GM21825 (cell line): ENCODE results near the gene BTRC.
"Not testable (repeated sequence)": the region's sequence is repeated elsewhere in the genome, so short reads cannot be mapped to it uniquely, and the experiment has no call there.

Source experiments
- ATAC-seq: cut with Tn5 transposase; IDR thresholded peaks from one replicate; pipeline ENCODE4 v1.9.1; 2021; ENCODE audit warnings: mild to moderate bottlenecking, moderate library complexity; ENCODE audit not compliant: unreplicated experiment

BTRC gene

DNA sequence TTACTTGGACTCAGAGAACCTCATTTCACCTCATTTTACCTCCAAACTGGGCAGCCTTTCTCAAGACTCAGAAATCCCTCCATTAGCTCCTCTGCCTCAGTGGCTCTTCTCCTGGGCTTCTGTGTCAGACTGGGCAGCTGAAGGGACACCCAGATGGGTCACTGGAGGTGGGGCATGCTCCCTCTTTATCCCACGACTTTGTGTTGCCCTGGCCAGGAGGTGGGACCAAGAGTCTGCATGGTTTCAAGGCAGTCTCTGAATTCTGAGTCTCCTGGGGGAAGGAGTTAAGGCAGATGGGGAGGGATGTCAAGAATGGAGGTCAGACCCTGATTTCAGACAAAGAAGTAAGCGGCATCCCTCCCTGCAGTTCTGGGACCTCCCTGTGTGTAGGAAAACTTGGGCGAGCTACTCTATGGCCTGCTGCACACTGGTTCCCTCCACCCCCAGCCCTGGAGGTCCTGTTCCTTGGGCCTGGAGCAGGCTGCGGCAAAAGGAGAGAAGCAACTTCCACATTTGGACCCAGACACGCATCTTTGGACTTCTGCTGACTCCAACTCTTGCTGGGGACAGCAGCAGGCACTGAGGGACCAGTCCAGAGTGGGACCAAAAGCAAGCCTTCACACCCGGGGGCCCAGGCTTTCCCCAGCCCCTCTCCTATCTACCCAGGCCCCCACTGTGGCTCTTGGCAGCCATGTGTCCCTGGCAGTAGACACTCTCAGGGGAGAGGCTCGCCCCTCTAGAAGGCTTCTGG lies 223.3 kb downstream of the BTRC start:
- ATAC-seq: no peak

DNA sequence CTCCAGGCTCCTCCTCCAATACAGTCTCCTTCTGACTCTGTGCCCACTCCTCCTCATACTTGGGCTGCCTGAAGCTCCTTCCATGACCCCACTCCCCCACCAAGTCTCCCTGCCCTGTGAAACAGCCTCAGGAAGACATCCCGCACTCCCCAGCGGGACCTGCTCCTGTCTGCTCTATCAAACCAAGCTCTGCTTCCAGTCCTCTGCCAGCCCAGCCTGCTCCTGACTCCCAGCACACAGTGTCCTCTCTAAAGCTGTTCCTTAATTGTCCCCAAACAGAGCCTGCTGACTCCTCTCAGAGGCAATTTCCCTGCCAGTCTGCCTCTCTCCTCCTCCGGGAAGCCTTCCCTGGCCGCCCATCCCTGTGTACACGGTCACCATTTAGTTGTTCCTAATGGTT lies 224.2 kb downstream of the BTRC start:
- ATAC-seq: no peak

DNA sequence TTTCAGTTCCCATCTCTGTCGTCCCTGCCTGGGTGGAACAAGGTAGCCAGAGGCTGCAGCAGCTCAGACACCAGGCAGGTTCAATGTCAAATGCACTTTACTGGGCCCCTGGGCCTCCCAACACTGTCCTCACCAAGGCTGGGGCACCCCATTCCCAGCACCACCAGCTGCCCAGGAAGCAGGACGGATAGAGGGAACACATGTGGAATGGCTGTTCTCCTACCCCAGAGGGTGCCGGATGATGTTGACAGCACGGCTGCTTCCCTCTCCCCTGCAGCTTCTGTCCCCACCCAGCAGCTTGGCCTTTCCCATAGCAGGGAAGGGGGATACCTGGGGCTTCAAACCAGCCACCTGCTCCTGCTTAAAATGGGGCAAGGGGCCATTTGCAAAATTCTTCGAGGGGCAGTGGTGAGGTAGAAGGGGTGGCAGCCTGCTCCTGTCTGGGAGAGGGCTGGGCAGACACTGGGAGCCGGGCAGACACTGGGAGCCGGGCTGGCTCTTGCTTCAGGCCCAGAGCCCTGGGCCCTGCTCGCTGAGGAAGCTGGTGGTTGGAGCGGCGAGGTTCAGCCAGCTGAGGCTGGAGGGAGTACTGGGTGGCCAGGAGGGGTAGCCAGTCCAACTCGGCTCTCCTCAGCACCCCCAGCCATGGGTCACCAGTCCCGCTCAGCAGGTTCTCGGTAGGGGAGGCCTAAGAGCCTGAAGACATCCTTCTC lies 225.0 kb downstream of the BTRC start:
- ATAC-seq: no peak

DNA sequence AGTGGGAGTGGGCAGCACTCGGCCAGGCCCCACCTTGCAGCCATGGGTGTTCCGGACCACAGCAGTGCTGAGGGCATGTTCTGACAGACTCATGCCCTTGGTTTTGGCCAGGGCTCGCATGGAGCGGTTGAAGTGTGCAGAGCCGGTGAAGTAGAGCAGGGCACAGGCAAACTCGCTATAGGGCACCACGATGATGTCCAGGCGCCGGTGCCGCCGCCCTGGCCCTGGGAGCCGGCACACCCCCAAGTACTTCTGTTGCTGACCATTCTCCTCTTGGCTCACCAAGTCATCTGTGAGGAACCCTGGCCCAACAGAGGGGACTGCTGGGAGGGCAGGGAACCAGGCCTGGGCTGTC lies 225.5 kb downstream of the BTRC start:
- no peak for ATAC-seq

DNA sequence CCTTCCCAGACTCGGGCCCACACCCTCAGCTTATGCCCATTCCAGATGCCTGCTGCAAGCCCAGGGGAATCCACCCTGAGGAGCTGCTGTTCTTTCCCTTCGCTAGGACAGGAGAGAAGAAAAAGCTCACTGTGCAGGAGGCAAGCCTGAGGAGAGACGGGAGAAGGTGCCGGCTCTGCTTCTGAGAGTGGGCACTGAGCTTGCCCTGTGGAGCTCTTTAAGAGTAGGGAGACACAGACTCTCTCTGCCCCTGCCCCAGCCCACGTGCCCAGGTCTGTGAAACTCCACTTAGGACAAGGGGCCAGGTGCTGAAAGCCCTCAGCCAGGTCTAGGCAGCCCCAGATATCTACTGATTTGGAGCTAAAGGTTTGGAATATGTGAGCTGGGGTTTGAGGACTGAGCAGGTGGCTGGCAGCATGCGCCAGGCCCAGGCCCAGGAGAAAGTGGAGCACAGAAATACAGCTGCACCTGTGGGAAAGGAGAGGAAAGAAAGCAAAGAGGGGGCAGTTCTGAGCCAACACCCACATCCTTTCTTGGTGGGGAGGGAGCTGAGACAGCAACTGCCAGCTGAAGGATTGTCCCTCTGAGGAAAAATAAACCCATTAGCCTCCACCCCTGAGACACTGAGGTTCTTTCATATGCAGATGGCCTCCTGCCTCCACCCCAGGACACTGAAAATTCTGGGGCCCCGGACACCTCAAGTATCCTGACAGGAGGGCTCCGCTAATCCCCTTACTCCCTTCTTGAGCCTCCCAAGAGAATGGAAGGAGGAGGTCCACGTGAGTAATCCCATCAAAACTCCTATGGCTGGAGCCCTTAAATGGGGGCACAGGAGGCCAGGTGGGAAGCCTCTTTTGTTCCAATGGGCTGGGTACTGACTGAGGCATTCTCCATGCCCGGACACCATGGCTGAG lies 226.8 kb downstream of the BTRC start:
- no peak for ATAC-seq

DNA sequence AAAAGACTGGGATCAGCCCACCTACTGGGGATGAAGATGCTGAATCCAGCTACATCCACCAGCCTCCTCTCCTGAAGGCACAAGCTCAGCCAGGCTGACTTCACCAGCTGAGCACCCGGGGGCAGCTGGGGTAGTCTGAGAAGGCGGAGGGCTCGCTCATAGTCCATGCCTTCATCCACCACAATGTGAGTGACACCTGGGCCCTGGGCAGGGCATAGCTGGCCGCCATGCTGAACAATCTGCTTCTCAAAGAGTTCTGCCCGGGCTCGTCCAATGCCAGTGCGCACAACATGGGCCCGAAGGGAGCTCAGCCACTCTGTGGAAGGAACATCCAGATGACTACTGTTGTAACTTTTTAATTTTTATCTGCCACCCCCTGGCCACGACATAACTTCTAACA lies 231.9 kb downstream of the BTRC start:
- no peak for ATAC-seq

DNA sequence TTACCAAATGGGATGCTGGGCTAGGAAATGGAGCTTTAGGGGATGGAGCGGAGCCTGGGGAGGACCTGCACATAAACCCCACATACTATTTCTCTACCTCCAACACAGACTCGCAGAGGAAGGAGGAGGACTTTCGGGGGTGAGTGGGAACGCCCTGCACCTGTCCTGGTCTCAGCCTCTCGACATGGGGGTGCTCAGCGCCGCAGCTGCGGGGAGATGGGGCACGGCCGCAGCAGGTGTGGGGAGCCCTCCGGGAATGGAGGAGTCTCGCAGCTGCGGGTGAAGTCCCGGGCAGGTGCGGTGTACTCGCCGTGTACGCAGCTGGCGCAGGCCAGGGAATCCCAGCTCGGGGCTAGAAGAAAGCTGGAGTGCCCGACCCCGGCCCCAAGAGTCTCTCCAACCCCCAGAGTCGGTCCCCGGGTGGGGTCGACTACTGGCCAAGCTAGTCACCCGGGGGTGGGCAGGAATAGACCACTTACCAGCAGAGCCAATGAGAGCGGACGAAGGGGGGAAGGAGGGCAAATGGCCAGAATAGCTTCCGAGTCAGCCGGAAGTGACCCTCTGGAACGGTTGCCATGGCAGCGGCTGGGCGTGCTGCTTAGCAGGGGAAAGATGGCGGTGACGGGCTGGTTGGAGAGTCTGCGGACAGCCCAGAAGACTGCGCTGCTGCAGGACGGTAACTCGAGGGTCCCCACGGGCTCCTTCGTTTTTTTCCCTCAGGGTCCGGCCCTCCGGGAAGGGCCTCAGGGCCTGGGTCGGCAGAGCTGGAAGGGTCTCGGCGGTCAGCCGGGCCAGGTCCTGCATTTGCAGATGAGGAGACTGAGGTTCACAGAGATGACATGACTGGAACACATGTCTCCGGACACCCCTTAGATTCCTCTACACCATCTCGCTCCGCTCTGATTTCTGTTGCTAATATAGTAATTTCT lies 234.0 kb downstream of the BTRC start, which contains the start of the genes DPCD and POLL:
DPCD (plus strand) TSS at position 597 of the 929 bp plus-strand sequence; CDS start at position 613, 16 bp downstream.
POLL (minus strand) TSS at position 533 of the 929 bp plus-strand sequence. CDS start 897 bp downstream, outside the sequence.
- ATAC-seq: peak; percentile 97

DNA sequence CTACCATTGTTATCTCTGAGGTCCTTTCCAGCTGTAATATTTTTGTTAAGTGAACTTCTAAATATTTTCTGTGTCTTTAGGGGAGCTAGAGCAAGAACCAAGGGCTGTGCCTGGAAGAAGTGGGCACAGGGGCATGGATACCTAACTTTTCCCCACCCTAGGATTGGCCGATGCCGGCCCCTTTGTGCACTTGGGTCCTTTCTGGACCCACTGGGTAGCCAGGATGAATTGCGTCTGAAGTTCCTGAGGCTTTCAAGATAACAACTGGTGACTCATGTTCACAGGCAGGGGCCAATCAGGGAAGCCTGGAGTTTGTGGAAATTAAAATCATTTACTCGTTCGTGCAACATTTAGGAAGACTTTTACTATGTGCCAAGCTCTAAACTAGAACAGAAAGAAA lies 234.9 kb downstream of the BTRC start:
- ATAC-seq: no peak

DNA sequence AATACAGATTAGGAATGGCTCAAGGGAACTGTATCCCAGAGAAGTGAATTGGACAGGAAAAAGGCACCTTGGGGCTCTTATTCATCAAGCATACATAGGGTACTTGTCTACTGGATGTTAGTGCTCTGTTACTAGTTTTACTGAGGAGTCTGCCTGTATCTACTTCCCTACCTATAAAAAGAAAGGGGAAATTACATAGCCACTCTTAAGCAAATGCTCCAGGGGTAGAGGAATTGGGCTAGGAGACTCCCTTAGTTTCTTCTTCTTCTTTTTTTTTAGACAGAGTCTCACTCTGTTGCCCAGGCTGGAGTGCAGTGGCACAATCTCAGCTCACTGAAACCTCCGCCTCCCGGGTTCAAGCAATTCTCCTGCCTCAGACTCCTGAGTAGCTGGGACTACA lies 239.4 kb downstream of the BTRC start:
- ATAC-seq: not testable (repeated sequence)

DNA sequence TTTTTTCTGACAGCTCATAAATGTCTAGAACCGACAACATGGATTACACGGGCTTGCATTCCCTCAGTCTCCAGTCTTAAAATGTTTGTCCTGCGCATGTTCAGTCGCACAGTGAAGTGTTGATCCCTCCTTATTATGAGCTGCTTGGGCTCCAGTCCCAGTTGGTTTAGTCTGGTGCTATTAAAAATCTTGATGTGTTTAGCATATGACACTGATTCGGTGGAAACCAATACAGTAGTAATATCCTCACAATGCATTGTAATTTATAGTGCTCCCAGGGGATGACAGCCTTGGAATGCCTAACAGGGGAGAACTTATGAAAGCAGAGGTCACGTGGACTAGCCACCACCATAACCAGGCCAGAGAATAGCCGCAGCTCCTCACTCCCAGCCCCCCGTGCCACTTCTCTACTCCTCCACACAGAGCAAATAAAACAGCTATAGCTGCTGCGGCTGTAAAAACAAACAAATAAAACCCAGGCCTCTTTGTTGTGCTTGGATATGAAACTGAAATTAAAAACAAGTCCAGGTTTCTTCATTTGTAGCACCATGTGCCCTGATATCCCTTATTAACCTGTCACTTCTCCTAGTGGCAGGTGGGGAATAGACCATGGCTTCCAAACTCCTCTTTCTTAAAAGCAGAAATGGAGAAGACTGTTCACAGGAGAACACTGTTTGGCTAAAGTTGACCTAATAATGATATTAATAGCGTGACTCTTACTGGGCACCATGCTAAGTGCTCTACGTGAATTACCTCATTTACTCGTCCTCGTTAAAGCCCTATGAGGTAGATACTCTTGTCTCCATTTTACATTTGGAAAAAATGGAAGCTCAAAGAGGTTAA lies 241.8 kb downstream of the BTRC start:
- no peak for ATAC-seq

DNA sequence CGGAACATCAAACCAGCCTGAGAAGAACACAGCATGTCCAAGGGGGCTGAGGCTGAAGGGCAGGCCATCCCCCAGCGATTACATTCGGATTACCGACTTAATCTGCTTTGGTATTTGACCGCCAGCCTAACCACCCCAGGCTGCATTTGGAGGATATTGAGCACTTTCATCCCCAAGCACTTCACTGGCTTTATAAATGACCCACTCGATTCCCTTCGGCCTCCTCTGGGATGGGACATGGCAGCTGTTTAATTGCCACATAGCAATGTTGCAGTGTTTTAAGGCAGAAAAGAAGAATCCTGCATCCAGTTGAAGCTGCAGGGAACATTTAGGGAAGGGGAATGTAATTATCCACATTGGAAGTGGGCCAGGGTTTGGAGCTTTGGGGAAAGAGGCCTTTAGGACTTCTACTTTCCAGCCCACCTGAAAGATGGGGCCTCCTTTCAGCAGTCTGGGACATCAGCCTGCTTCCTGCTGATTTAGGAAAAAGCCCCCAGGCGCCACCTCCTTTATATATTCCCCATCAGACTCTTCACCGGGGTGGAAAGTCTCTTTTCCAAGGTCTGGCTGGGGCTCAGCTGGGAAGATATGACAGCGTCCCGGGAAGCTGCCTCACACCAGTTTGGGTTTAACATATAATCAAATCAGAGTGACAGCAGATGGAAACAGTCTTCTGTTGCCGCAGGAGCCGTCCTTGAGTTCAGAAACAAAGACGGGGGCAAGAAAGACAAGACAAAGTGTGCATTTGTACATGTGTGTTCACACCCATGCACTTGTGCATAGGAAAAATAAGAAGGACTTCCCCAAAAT lies 243.3 kb downstream of the BTRC start:
- ATAC-seq: no peak

DNA sequence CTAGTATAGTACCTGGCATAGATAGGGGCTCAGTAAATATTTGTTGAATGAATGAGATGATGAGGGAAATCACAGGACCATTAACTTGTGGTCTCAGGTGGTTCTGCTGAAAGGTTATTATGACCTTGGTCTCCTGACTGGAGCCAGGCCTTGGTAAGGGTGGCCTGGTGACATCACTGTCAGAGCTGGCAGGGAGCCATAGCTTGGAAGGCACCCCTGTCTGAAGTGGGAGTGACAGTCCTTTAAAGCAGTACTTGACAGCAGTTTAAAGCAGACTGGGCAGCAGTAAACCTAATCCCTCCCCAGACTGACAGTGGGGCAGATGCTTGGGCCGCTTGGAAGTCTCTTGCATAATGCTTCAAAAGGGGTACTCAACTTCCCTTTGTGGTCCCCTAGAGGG lies 247.6 kb downstream of the BTRC start:
- no peak for ATAC-seq

DNA sequence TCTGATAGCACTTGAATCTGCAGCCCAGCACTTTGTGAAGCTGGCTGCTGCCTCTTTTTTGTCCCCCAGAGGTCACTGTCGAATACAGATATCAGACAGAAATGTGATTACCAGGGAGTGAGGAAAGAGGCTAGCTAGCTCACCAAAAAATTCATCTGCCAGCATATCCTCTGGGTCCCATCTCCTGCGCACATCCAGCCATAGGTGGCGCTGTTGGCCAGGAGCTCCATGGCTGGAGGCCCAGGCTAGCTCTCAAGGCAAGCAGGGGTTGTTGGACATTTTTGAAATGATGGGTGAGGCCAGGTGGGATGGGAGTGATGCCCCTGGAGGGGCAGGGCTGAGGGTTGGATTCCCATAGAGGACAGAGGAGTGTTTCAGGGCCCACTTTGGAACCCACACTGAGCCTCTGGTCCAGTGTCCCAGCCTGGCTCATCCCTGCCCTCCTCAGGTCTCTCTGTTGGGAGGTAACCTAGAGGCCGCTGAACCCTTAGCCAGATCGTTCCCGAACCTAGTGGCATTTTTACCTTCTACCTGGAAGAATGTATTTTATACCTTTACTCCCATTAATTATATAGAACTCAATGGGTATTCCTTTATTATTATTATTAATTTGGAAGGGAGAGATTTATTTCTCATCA lies 248.9 kb downstream of the BTRC start:
- ATAC-seq: peak; percentile 62
